PFSK-1 (cell line): Measurements from ENCODE around the gene MS4A15.

Experiments used
- POLR2AphosphoS5 ChIP-seq: IDR thresholded peaks from 2 replicates; pipeline ENCODE4 v1.6.1; 2012; ENCODE audit warnings: low read depth, mild to moderate bottlenecking, control low read depth, low read length, moderate library complexity
- REST ChIP-seq, 2 experiments: IDR thresholded peaks; 2 replicates each; pipeline versions ENCODE4 v1.6.1 to v1.8.0; 2011 to 2012; ENCODE audit warnings: low read depth in 2 of 2, low read length in 2 of 2, control low read depth in 1 of 2, inconsistent platforms in 1 of 2, mild to moderate bottlenecking in 1 of 2, moderate library complexity in 1 of 2; ENCODE audit not compliant: insufficient read depth in 1 of 2
- SIN3A ChIP-seq: IDR thresholded peaks from 2 replicates; pipeline ENCODE4 v1.6.1; 2012; ENCODE audit warnings: mild to moderate bottlenecking, low read length, moderate library complexity, borderline replicate concordance; ENCODE audit not compliant: insufficient read depth
- TAF1 ChIP-seq: IDR thresholded peaks from 2 replicates; pipeline ENCODE4 v1.6.1; 2012; ENCODE audit warnings: low read length, control low read depth, borderline replicate concordance; ENCODE audit not compliant: insufficient read depth

GRCh38 chr11:60765355-60765754 lies 8.7 kb downstream of the MS4A15 start:
- TF ChIP-seq SIN3A, result no peak
- no peak for TF ChIP-seq POLR2AphosphoS5
- no peak for TF ChIP-seq TAF1
- TF ChIP-seq REST (IDR thresholded peaks at IDR 0.05; ENCODE audit: insufficient read depth in 1 of 2, low read depth in 2 of 2, low read length in 2 of 2), result no peak
